Measurements from ENCODE around the gene LKAAEAR1.

GRCh38 chr20:64035933-64036345, 48.3 kb downstream of the LKAAEAR1 start, which contains the start of gene C20orf204:
- TF ChIP-seq CTCF (conservative IDR thresholded peaks at IDR 0.05 in 1 of 2, IDR thresholded peaks at IDR 0.05 in 1 of 2; ENCODE audit: extremely low read depth in 1 of 2, insufficient read depth in 1 of 2, low read depth in 1 of 2, low read length in 2 of 2) (no peak), EZH2 (IDR thresholded peaks at IDR 0.05; ENCODE audit: borderline replicate concordance, low read length) (no peak)

All from mammary epithelial cell (primary cell).